Naive thymus-derived CD8-positive, alpha-beta T cell (primary cell): ENCODE data around the gene SNCG. TPM values are rescaled to one million over a fixed set of nuclear protein-coding genes. Genes with fewer than 3 reads are reported as not detected.
"Not testable (repeated sequence)": the region's sequence is repeated elsewhere in the genome, so short reads cannot be mapped to it uniquely, and the experiment has no call there.

Source experiments
- ATAC-seq, 2 donors: fragments of 150-1000 bp; cut with Tn5 transposase in 1 of 2; sonication (Bioruptor Pico), chemical (Tn5 transposase) in 1 of 2; 1 replicate in 1 of 2; 2 replicates in 1 of 2; pipeline ENCODE4 v1.10.0; 2021; ENCODE audit warnings: mild to moderate bottlenecking in 2 of 2, moderate library complexity in 2 of 2
- POLR2A ChIA-PET: fragments of 350-600 bp; sonication (Branson Sonifier 250); formaldehyde crosslinking; loops from one replicate; lab custom pipeline; 2021; ENCODE audit warnings: antibody characterized with exemption; lab: Charles Lee
- DNase-seq, 10 donors: peaks; one replicate each; pipeline versions ENCODE4 v3.0.0 to v3.0.0-alpha.2; 2020 to 2022
- H3K27ac Mint-ChIP-seq, 10 donors: one replicate each; pipeline ENCODE4 v1.8.0; 2020 to 2022; ENCODE audit warnings: mild to moderate bottlenecking in 10 of 10, mixed read lengths in 10 of 10, moderate library complexity in 4 of 10, inconsistent platforms in 1 of 10
- H3K27me3 Mint-ChIP-seq, 5 donors: one replicate each; pipeline ENCODE4 v1.8.0; 2021 to 2022; ENCODE audit warnings: mixed read lengths in 5 of 5
- H3K36me3 Mint-ChIP-seq, 3 donors: one replicate each; pipeline ENCODE4 v1.8.0; 2020 to 2022; ENCODE audit warnings: mixed read lengths in 3 of 3, mild to moderate bottlenecking in 2 of 3, inconsistent platforms in 1 of 3
- H3K4me1 Mint-ChIP-seq, 4 donors: one replicate each; pipeline ENCODE4 v1.8.0; 2021 to 2022; ENCODE audit warnings: mixed read lengths in 4 of 4
- H3K4me3 Mint-ChIP-seq, 10 donors: one replicate each; pipeline ENCODE4 v1.8.0; 2020 to 2022; ENCODE audit warnings: mild to moderate bottlenecking in 10 of 10, mixed read lengths in 10 of 10, moderate library complexity in 6 of 10, inconsistent platforms in 1 of 10
- H3K9me3 Mint-ChIP-seq, 9 donors: one replicate each; pipeline ENCODE4 v1.8.0; 2020 to 2022; ENCODE audit warnings: mixed read lengths in 9 of 9, mild to moderate bottlenecking in 3 of 9, inconsistent platforms in 1 of 9, moderate library complexity in 1 of 9
- polyA plus RNA-seq, 3 donors: library from polyadenylated mRNA; unstranded; fragments of 300-500 nt; fragmentation: Illumina TruSeq; gene quantifications; one replicate each; pipeline ENCODE4 v1.2.3, GENCODE V29; 2021
- total RNA-seq, 8 experiments: library from RNA in 2 of 8; stranded (reverse) in 2 of 8; gene quantifications; one replicate each; pipeline ENCODE4 v1.2.3 and lab custom pipeline; 2021 to 2026

Gene SNCG
- total and polyA plus RNA-seq, 5 experiments from 2014 or later, result 0.58 TPM; not detected in 4

GRCh38 chr10:86940076-86940475, 18.3 kb upstream of the SNCG start:
- not testable (repeated sequence) for H3K36me3 Mint-ChIP-seq, H3K4me1 Mint-ChIP-seq, H3K9me3 Mint-ChIP-seq, H3K27me3 Mint-ChIP-seq, DNase-seq, ATAC-seq
- Mint-ChIP-seq H3K4me3 (peak overlapping the region in 2 of 10 donors; percentile 14 to 58), H3K27ac (peak overlapping the region in 1 of 10 donors; percentile 55)
- POLR2A ChIA-PET, result interaction anchor here (0.7 to 1.1 kb wide), 3 partner anchors 28 to 143 kb away, joined by 3 to 4 read pairs (median 4); partner anchors contain the start of gene ADIRF

GRCh38 chr10:86940677-86941076, 17.7 kb upstream of the SNCG start:
- POLR2A ChIA-PET, result interaction anchor here (0.9 to 1.1 kb wide), 2 partner anchors 26 to 30 kb away, joined by 4 read pairs; no protein-coding TSS in a partner anchor
- Mint-ChIP-seq H3K36me3 (no peaks in the 10 kb centered on the region), H3K9me3 (no peaks in the 10 kb centered on the region), H3K27me3 (no peaks in the 10 kb centered on the region), H3K4me1 (peaks cover 0 to 4% (median 2%) of the 10 kb centered on the region in 4 donors), H3K27ac (peak overlapping the region in 1 of 10 donors; percentile 56), H3K4me3 (no peak overlapping the region)
- DNase-seq, result no peak
- ATAC-seq, result no peak

- no peak for ATAC-seq
- peaks cover 0 to 4% (median 2%) of the 10 kb centered on the region in 4 donors for H3K4me1 Mint-ChIP-seq
- H3K27me3 Mint-ChIP-seq, result no peaks in the 10 kb centered on the region
- no peaks in the 10 kb centered on the region for H3K36me3 Mint-ChIP-seq
- DNase-seq, result no peak
- no peak overlapping the region for H3K4me3 Mint-ChIP-seq
- POLR2A ChIA-PET, result interaction anchor here (0.9 kb wide), 1 partner anchor 25 kb away, joined by 4 read pairs; no protein-coding TSS in a partner anchor
- no peak overlapping the region for H3K27ac Mint-ChIP-seq
- H3K9me3 Mint-ChIP-seq, result no peaks in the 10 kb centered on the region
These were observed 17.0 kb upstream of the SNCG start for GRCh38 chr10:86941426-86941825.

- ATAC-seq (no peak), DNase-seq (no peak)
- Mint-ChIP-seq H3K4me1 (peaks cover 0 to 7% (median 4%) of the 10 kb centered on the region in 4 donors), H3K27ac (no peak overlapping the region), H3K36me3 (no peaks in the 10 kb centered on the region), H3K4me3 (no peak overlapping the region), H3K27me3 (no peaks in the 10 kb centered on the region), H3K9me3 (no peaks in the 10 kb centered on the region)
- POLR2A ChIA-PET, result interaction anchor here (0.5 to 1.0 kb wide), 3 partner anchors 26 to 227 kb away, joined by 3 to 4 read pairs (median 3); partner anchors contain the start of gene ADIRF
These were observed 16.4 kb upstream of the SNCG start for GRCh38 chr10:86941991-86942421.

GRCh38 chr10:86942441-86943315, 15.7 kb upstream of the SNCG start:
- H3K27me3 Mint-ChIP-seq, result no peaks in the 10 kb centered on the region
- DNase-seq, result no peak
- POLR2A ChIA-PET, result interaction anchor here (0.5 to 1.0 kb wide), 3 partner anchors 25 to 228 kb away, joined by 3 to 4 read pairs (median 3); partner anchors contain the start of gene ADIRF
- H3K27ac Mint-ChIP-seq, result no peak overlapping the region
- no peak for ATAC-seq
- peaks cover 0 to 7% (median 4%) of the 10 kb centered on the region in 4 donors for H3K4me1 Mint-ChIP-seq
- H3K9me3 Mint-ChIP-seq, result no peaks in the 10 kb centered on the region
- H3K4me3 Mint-ChIP-seq, result no peak overlapping the region
- H3K36me3 Mint-ChIP-seq, result no peaks in the 10 kb centered on the region

GRCh38 chr10:86943316-86944030, 14.9 kb upstream of the SNCG start:
- peaks cover 0 to 6% (median 0%) of the 10 kb centered on the region in 9 donors for H3K9me3 Mint-ChIP-seq
- H3K36me3 Mint-ChIP-seq, result peaks cover 0 to 3% (median 0%) of the 10 kb centered on the region in 3 donors
- POLR2A ChIA-PET, result interaction anchor here (0.5 kb wide), 2 partner anchors 131 to 139 kb away, joined by 3 to 4 read pairs; no protein-coding TSS in a partner anchor
- H3K4me3 Mint-ChIP-seq, result no peak overlapping the region
- DNase-seq, result no peak
- H3K27me3 Mint-ChIP-seq, result no peaks in the 10 kb centered on the region
- H3K27ac Mint-ChIP-seq, result no peak overlapping the region
- H3K4me1 Mint-ChIP-seq, result peaks cover 0 to 8% (median 6%) of the 10 kb centered on the region in 4 donors
- ATAC-seq, result no peak

- no peak for ATAC-seq
- Mint-ChIP-seq H3K4me1 (peaks cover 0 to 12% (median 7%) of the 10 kb centered on the region in 4 donors), H3K36me3 (peaks cover 0 to 4% (median 0%) of the 10 kb centered on the region in 3 donors), H3K9me3 (peaks cover 0 to 9% (median 0%) of the 10 kb centered on the region in 9 donors), H3K27me3 (no peaks in the 10 kb centered on the region), H3K4me3 (no peak overlapping the region), H3K27ac (no peak overlapping the region)
- DNase-seq, result no peak
- POLR2A ChIA-PET, result interaction anchor here (0.5 kb wide), 2 partner anchors 130 to 138 kb away, joined by 3 to 4 read pairs; no protein-coding TSS in a partner anchor
These were observed 14.4 kb upstream of the SNCG start for GRCh38 chr10:86944031-86944419.

GRCh38 chr10:86944471-86944870, 13.9 kb upstream of the SNCG start:
- H3K9me3 Mint-ChIP-seq, result peaks cover 0 to 9% (median 0%) of the 10 kb centered on the region in 9 donors
- no peaks in the 10 kb centered on the region for H3K27me3 Mint-ChIP-seq
- peak overlapping the region in 2 of 10 donors; percentile 9 to 31 for H3K27ac Mint-ChIP-seq
- peaks cover 0 to 16% (median 8%) of the 10 kb centered on the region in 4 donors for H3K4me1 Mint-ChIP-seq
- POLR2A ChIA-PET, result interaction anchor here (0.5 kb wide), 1 partner anchor 130 kb away, joined by 3 read pairs; no protein-coding TSS in a partner anchor
- H3K4me3 Mint-ChIP-seq, result no peak overlapping the region
- peaks cover 0 to 4% (median 0%) of the 10 kb centered on the region in 3 donors for H3K36me3 Mint-ChIP-seq
- ATAC-seq (no peak), DNase-seq (no peak)

GRCh38 chr10:86944907-86945306, 13.5 kb upstream of the SNCG start:
- POLR2A ChIA-PET, result no interaction called here
- Mint-ChIP-seq H3K4me1 (peaks cover 0 to 15% (median 7%) of the 10 kb centered on the region in 4 donors), H3K9me3 (peaks cover 0 to 9% (median 0%) of the 10 kb centered on the region in 9 donors), H3K27me3 (no peaks in the 10 kb centered on the region), H3K36me3 (peaks cover 0 to 4% (median 0%) of the 10 kb centered on the region in 3 donors), H3K4me3 (no peak overlapping the region), H3K27ac (no peak overlapping the region)
- no peak for DNase-seq
- ATAC-seq, result no peak

GRCh38 chr10:86945361-86946212, 12.8 kb upstream of the SNCG start:
- ATAC-seq, result no peak
- no peaks in the 10 kb centered on the region for H3K27me3 Mint-ChIP-seq
- peaks cover 6 to 21% (median 13%) of the 10 kb centered on the region in 4 donors for H3K4me1 Mint-ChIP-seq
- POLR2A ChIA-PET, result interaction anchor here (1.2 kb wide), 1 partner anchor 25 kb away, joined by 3 read pairs; no protein-coding TSS in a partner anchor
- DNase-seq, result no peak
- no peak overlapping the region for H3K27ac Mint-ChIP-seq
- H3K9me3 Mint-ChIP-seq, result peaks cover 0 to 9% (median 2%) of the 10 kb centered on the region in 9 donors
- no peak overlapping the region for H3K4me3 Mint-ChIP-seq
- peaks cover 0 to 4% (median 0%) of the 10 kb centered on the region in 3 donors for H3K36me3 Mint-ChIP-seq
